HepG2 (cell line): ENCODE measurements around the gene HPS1. TPM values are rescaled to one million over a fixed set of nuclear protein-coding genes. Genes with fewer than 3 reads are reported as not detected.

Source experiments
- ATAC-seq: fragments of 200-7000 bp; cut with Tn5 transposase; 3 replicates; pipeline ENCODE4 v1.9.1; 2020; ENCODE audit warnings: mild to moderate bottlenecking, moderate library complexity
- BruUV-seq: library from RNA; stranded (reverse); fragments of 400-500 nt; replicated peaks from 2 replicates; lab custom pipeline; 2021; lab: Mats Ljungman, UMichigan
- CTCF ChIA-PET: fragments of 300-600 bp; formaldehyde crosslinking; extraction: SDS; loops from one replicate; lab custom pipeline; 2021; ENCODE audit warnings: low total read pairs, inconsistent platforms, low intra/inter-chr PET ratio; lab: Yijun Ruan, JAX
- POLR2A ChIA-PET: fragments of 350-600 bp; sonication (Branson Sonifier 250); formaldehyde crosslinking; loops from one replicate; lab custom pipeline; 2020; ENCODE audit warnings: antibody characterized with exemption, inconsistent platforms; lab: Yijun Ruan, JAX
- DNase-seq: peaks from one replicate; pipeline ENCODE4 v3.0.0-alpha.2; 2015; ENCODE audit warnings: low spot score
- FAIRE-seq: peaks from 3 replicates; lab custom pipeline; 2011; peaks lifted over from hg19 to GRCh38; lab: Jason Lieb, UNC
- H2AFZ ChIP-seq: one replicate; pipeline ENCODE4 v1.6.1; 2011; ENCODE audit warnings: low read length, inconsistent platforms
- H3K27ac ChIP-seq: fragments of 300-600 bp; 3 replicates; pipeline ENCODE4 v1.8.0; 2011; ENCODE audit warnings: mixed run types, mild to moderate bottlenecking, mixed read lengths, low read length, inconsistent platforms; ENCODE audit not compliant: insufficient read depth; ENCODE audit errors: extremely low read length
- H3K27me3 ChIP-seq, 2 experiments: fragments of 200-600 bp in 1 of 2; 2 replicates in 1 of 2; 3 replicates in 1 of 2; pipeline versions ENCODE4 v1.6.0 to v1.8.0; 2011; ENCODE audit warnings: low read length in 2 of 2, mild to moderate bottlenecking in 2 of 2, moderate library complexity in 2 of 2, inconsistent platforms in 1 of 2; ENCODE audit not compliant: insufficient read depth in 2 of 2, control insufficient read depth in 1 of 2
- H3K36me3 ChIP-seq, 2 experiments: fragments of 200-600 bp in 1 of 2; replicated peaks in 1 of 2; 2 replicates in 1 of 2; 3 replicates in 1 of 2; pipeline versions ENCODE4 v1.5.1 to v1.8.0; 2011; ENCODE audit warnings: low read length in 2 of 2, inconsistent platforms in 1 of 2; ENCODE audit not compliant: insufficient read depth in 2 of 2, control insufficient read depth in 1 of 2
- H3K4me1 ChIP-seq: 2 replicates; pipeline ENCODE4 v1.5.1; 2012; ENCODE audit warnings: low read length, inconsistent platforms; ENCODE audit not compliant: insufficient read depth
- H3K4me2 ChIP-seq: 2 replicates; pipeline ENCODE4 v1.6.0; 2011; ENCODE audit warnings: low read depth, low read length, inconsistent platforms
- H3K4me3 ChIP-seq, 3 experiments: fragments of 200-600 bp in 1 of 3; sonication (generic), shearing (Covaris generic) in 1 of 3; replicated peaks in 1 of 3; 2 replicates each; pipeline ENCODE4 v1.5.1; 2011 to 2016; ENCODE audit warnings: low read length in 3 of 3, inconsistent platforms in 2 of 3, low read depth in 2 of 3, mild to moderate bottlenecking in 2 of 3, control low read depth in 1 of 3, mixed read lengths in 1 of 3; ENCODE audit not compliant: insufficient read depth in 1 of 3
- H3K79me2 ChIP-seq: one replicate; pipeline ENCODE4 v1.6.1; 2011; ENCODE audit warnings: low read length, inconsistent platforms; ENCODE audit not compliant: insufficient read depth
- H3K9ac ChIP-seq: 2 replicates; pipeline ENCODE4 v1.6.0; 2011; ENCODE audit warnings: mild to moderate bottlenecking, low read depth, low read length, inconsistent platforms; ENCODE audit not compliant: insufficient read depth
- H3K9me3 ChIP-seq: 2 replicates; pipeline ENCODE4 v1.5.1; 2012; ENCODE audit warnings: mild to moderate bottlenecking, low read length
- H4K20me1 ChIP-seq: 2 replicates; pipeline ENCODE4 v1.6.0; 2011; ENCODE audit warnings: inconsistent platforms, mild to moderate bottlenecking, low read length, moderate library complexity; ENCODE audit not compliant: insufficient read depth
- CC2D1A ChIP-seq: sonication (generic); formaldehyde crosslinking; IDR thresholded peaks from 2 replicates; pipeline ENCODE4 v1.8.1; 2023; ENCODE audit warnings: mild to moderate bottlenecking, missing genetic modification reagents
- CEBPB ChIP-seq: IDR thresholded peaks from 2 replicates; pipeline ENCODE4 v1.6.1; 2011; ENCODE audit warnings: low read depth, low read length, improper control_type of control experiment, borderline replicate concordance
- CREB1 ChIP-seq, 2 experiments: fragments of 450-650 bp in 1 of 2; IDR thresholded peaks; 2 replicates each; pipeline ENCODE4 v1.6.1; 2016 to 2017; ENCODE audit warnings: control low read depth in 1 of 2, mild to moderate bottlenecking in 1 of 2, missing compliant biosample characterization in 1 of 2, missing genetic modification characterization in 1 of 2
- HCFC1 ChIP-seq: fragments of 150-350 bp; IDR thresholded peaks from 2 replicates; pipeline ENCODE4 v1.6.1; 2014; ENCODE audit warnings: low read depth, low read length
- HES4 ChIP-seq: sonication (generic); formaldehyde crosslinking; IDR thresholded peaks from 2 replicates; pipeline ENCODE4 v1.9.0; 2021; ENCODE audit warnings: mild to moderate bottlenecking, missing genetic modification reagents, borderline replicate concordance
- MTA3 ChIP-seq: sonication (generic); formaldehyde crosslinking; IDR thresholded peaks from 2 replicates; pipeline ENCODE4 v1.4.0; 2020; ENCODE audit warnings: missing genetic modification reagents
- ONECUT2 ChIP-seq: sonication (generic); formaldehyde crosslinking; IDR thresholded peaks from 2 replicates; pipeline ENCODE4 v1.4.0; 2020; ENCODE audit warnings: missing genetic modification reagents
- ZNF552 ChIP-seq: sonication (generic); formaldehyde crosslinking; IDR thresholded peaks from 2 replicates; pipeline ENCODE4 v1.9.0; 2022; ENCODE audit warnings: missing genetic modification reagents, mild to moderate bottlenecking, borderline replicate concordance
- ZNF672 ChIP-seq: sonication (generic); formaldehyde crosslinking; IDR thresholded peaks from 2 replicates; pipeline ENCODE4 v1.8.1; 2022; ENCODE audit warnings: missing genetic modification reagents
- ZNF678 ChIP-seq: sonication (generic); formaldehyde crosslinking; IDR thresholded peaks from 2 replicates; pipeline ENCODE4 v1.4.0; 2020; ENCODE audit warnings: mild to moderate bottlenecking, missing genetic modification reagents
- ZNF782 ChIP-seq: sonication (generic); formaldehyde crosslinking; IDR thresholded peaks from 2 replicates; pipeline ENCODE4 v1.4.0; 2020; ENCODE audit warnings: missing genetic modification reagents, mild to moderate bottlenecking, borderline replicate concordance
- WGBS: methylation state at CpG from one replicate; pipeline ENCODE4 v1.1.6; 2017; ENCODE audit warnings: low lambda C conversion rate; 5-methylcytosine and 5-hydroxymethylcytosine counted together
- in situ Hi-C: cut with HindIII; loops from 2 replicates; pipeline ENCODE4 v1.10.0; 2017; ENCODE audit warnings: low pct_unique_long_range_greater_than_20kb; ENCODE audit not compliant: extremely low pct_ligation_motif_present
- intact Hi-C: fragments of 100-400 bp; cut with micrococcal nuclease; formaldehyde crosslinking; loops from one replicate; pipeline ENCODE4 v1.10.0; 2022; ENCODE audit not compliant: unreplicated experiment
- polyA plus RNA-seq, 8 experiments: library from polyadenylated mRNA; depleted of rRNA in 3 of 8; stranded (reverse) in 7 of 8; unstranded in 1 of 8; fragments of >200 nt; fragmentation: Illumina TruSeq in 4 of 8; extraction: Trizol in 4 of 8; gene quantifications; 2 replicates each; pipeline versions ENCODE4 v1.2.1 to v1.2.3, GENCODE V29; 2011 to 2016; ENCODE audit warnings: low read depth in 4 of 8, missing spikeins in 1 of 8, mixed read lengths in 1 of 8; ENCODE audit not compliant: insufficient read depth in 1 of 8
- total RNA-seq, 5 experiments: library from RNA; depleted of rRNA; stranded (reverse); fragments of >200 nt; fragmentation: Illumina TruSeq; extraction: Trizol; gene quantifications; 2 replicates each; pipeline ENCODE4 v1.2.3, GENCODE V29; 2016; ENCODE audit warnings: low read depth in 1 of 5
- TF ChIP-seq, protein P1 (sequence below): sonication (generic); formaldehyde crosslinking; IDR thresholded peaks from 2 replicates; pipeline ENCODE4 v1.4.0; 2020; ENCODE audit warnings: mild to moderate bottlenecking, missing genetic modification reagents
- TF ChIP-seq, protein P2 (sequence below): sonication (generic); formaldehyde crosslinking; IDR thresholded peaks from 2 replicates; pipeline ENCODE4 v1.5.1; 2020; ENCODE audit warnings: missing genetic modification reagents, mild to moderate bottlenecking, borderline replicate concordance
- TF ChIP-seq, protein P3 (sequence below): sonication (generic); formaldehyde crosslinking; IDR thresholded peaks from 2 replicates; pipeline ENCODE4 v1.5.1; 2020; ENCODE audit warnings: missing genetic modification reagents, mild to moderate bottlenecking, borderline replicate concordance

The HPS1 gene
- total and polyA plus RNA-seq, 2 of the 13 experiments (the other 11 are each of a cell fraction or from before 2014, with no cell fraction given): 24.6 to 25.8 TPM

DNA sequence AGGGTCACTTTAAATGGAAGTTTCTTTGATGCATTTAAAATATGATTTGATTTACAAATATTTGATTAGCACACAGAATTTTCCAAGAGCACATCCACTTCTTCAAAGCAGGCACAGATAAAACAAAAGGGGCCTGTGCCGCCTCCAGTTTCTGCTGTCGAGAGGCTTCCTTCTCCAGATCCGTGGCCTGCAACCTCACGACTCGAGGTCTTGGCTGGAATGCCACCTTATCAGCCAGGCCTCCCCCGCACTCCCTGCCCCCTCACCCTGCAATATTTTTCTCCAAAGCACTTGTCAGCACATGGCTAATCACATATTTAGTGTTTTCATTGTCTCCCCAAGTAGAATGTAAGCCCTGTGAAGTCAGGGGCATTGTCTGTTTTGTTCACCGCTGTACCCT lies 44.3 kb downstream of the HPS1 start (continued):
- TF ChIP-seq HCFC1 (no peak), CC2D1A (CRISPR knock-in tag) (no peak)

DNA sequence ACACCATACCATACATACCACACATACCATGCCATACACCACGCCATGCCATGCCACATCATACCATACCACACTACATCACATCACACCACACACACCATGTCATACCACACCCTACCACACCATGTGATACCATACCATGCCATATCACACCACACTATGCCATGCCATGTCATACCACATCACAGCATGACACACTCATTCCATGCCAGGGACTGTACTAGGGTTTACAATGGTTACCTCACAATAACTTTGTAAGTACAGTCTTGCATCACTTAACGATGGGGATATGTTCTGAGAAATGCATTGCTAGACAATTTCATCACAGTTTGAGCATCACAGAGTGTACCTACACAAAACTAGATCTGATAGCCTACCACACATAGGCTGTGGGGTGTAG lies 46.3 kb downstream of the HPS1 start:
- no peak overlapping the region for H3K4me3 ChIP-seq
- no TSS peak for BruUV-seq
- no peaks in the 10 kb centered on the region for H3K9me3 ChIP-seq
- H3K27ac ChIP-seq: no peak overlapping the region
- FAIRE-seq: no peak
- no peak for DNase-seq
- no peaks in the 10 kb centered on the region for H3K79me2 ChIP-seq
- intact Hi-C loops (no loop called here), in situ Hi-C loops (no loop called here)
- ATAC-seq: no peak
- POLR2A ChIA-PET: interaction anchor here (0.7 kb wide), 1 partner anchor 15 kb away, joined by 3 read pairs; the partner anchor contains the start of gene PYROXD2
- H3K9ac ChIP-seq: no peak overlapping the region
- no peaks in the 10 kb centered on the region for H3K36me3 ChIP-seq
- no peaks in the 10 kb centered on the region for H3K4me1 ChIP-seq
- CTCF ChIA-PET: no interaction called here
- no peak for TF ChIP-seq ZNF552
- TF ChIP-seq ZNF672 (CRISPR knock-in tag): no peak
- TF ChIP-seq, protein P1, sequence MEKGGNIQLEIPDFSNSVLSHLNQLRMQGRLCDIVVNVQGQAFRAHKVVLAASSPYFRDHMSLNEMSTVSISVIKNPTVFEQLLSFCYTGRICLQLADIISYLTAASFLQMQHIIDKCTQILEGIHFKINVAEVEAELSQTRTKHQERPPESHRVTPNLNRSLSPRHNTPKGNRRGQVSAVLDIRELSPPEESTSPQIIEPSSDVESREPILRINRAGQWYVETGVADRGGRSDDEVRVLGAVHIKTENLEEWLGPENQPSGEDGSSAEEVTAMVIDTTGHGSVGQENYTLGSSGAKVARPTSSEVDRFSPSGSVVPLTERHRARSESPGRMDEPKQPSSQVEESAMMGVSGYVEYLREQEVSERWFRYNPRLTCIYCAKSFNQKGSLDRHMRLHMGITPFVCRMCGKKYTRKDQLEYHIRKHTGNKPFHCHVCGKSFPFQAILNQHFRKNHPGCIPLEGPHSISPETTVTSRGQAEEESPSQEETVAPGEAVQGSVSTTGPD (CRISPR knock-in tag): no peak
- no peak for TF ChIP-seq ZNF782
- TF ChIP-seq MTA3 (CRISPR knock-in tag): no peak
- TF ChIP-seq, protein P2, sequence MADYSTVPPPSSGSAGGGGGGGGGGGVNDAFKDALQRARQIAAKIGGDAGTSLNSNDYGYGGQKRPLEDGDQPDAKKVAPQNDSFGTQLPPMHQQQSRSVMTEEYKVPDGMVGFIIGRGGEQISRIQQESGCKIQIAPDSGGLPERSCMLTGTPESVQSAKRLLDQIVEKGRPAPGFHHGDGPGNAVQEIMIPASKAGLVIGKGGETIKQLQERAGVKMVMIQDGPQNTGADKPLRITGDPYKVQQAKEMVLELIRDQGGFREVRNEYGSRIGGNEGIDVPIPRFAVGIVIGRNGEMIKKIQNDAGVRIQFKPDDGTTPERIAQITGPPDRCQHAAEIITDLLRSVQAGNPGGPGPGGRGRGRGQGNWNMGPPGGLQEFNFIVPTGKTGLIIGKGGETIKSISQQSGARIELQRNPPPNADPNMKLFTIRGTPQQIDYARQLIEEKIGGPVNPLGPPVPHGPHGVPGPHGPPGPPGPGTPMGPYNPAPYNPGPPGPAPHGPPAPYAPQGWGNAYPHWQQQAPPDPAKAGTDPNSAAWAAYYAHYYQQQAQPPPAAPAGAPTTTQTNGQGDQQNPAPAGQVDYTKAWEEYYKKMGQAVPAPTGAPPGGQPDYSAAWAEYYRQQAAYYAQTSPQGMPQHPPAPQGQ (CRISPR knock-in tag): no peak
- TF ChIP-seq ONECUT2 (CRISPR knock-in tag): no peak
- TF ChIP-seq CEBPB: peak; percentile 47; the same call in 1 of the 2 replicates
- TF ChIP-seq ZNF678 (CRISPR knock-in tag): no peak
- TF ChIP-seq, protein P3, sequence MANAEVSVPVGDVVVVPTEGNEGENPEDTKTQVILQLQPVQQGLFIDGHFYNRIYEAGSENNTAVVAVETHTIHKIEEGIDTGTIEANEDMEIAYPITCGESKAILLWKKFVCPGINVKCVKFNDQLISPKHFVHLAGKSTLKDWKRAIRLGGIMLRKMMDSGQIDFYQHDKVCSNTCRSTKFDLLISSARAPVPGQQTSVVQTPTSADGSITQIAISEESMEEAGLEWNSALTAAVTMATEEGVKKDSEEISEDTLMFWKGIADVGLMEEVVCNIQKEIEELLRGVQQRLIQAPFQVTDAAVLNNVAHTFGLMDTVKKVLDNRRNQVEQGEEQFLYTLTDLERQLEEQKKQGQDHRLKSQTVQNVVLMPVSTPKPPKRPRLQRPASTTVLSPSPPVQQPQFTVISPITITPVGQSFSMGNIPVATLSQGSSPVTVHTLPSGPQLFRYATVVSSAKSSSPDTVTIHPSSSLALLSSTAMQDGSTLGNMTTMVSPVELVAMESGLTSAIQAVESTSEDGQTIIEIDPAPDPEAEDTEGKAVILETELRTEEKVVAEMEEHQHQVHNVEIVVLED (CRISPR knock-in tag): no peak
- TF ChIP-seq CREB1 (IDR thresholded peaks at IDR 0.05): peak; percentile 53
- TF ChIP-seq CREB1 (CRISPR knock-in tag; IDR thresholded peaks at IDR 0.05): no peak
- TF ChIP-seq HES4 (CRISPR knock-in tag): no peak
- H4K20me1 ChIP-seq: no peaks in the 10 kb centered on the region
- H3K4me2 ChIP-seq: no peak overlapping the region
- WGBS: 46% methylated on average over 2 of the region's 2 CpGs
- H3K27me3 ChIP-seq: no peaks in the 10 kb centered on the region; a peak in 1 of 5 replicates
- H2AFZ ChIP-seq: no peak overlapping the region
